Superior temporal gyrus (tissue), 1 donor: ENCODE measurements around the gene PIK3CD.
"Not testable (repeated sequence)": the region's sequence is repeated elsewhere in the genome, so short reads cannot be mapped to it uniquely, and the experiment has no call there.

Experiments
- DNase-seq: peaks from one replicate; pipeline ENCODE4 v3.0.0-alpha.2; 2016; ENCODE audit errors: extremely low spot score

The PIK3CD gene

DNA sequence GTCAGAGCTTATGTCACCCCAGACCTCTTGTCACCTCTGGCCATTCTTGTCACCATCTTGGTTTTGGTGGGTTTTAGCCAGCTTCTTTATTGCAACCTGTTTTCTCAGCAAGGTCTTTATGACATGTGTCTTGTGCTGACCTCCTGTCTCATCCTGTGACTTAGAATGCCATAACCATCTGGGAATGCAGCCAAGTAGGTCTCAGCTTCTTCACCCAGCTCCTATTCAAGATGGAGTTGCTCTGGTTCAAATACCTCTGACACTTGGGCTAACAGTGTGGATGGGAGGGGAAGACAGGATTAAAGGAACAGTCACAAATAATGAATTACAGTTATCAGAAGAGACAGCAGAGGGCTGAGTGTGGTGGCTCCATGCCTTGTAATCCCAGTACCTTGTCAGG, 30.5 kb upstream of the PIK3CD start:
- DNase-seq, result no peak

DNA sequence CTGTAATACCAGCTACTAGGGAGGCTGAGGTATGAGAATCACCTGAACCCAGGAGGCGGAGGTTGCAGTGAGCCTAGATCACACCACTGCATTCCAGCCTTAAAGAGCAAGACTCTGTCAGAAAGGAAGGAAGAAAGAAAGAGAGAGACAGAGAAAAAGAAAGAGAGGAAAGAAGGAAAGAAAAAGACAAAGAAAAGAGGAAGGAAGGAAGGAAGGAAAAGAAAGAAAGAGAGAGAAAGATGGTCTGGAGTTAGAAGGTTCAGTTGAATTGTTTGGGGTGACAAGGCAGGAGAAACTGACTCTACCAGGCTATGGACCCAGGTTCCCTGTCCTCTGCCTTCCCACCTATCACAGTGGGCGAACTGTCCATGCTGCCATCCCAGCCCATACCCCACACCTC, 27.4 kb upstream of the PIK3CD start:
- no peak for DNase-seq

DNA sequence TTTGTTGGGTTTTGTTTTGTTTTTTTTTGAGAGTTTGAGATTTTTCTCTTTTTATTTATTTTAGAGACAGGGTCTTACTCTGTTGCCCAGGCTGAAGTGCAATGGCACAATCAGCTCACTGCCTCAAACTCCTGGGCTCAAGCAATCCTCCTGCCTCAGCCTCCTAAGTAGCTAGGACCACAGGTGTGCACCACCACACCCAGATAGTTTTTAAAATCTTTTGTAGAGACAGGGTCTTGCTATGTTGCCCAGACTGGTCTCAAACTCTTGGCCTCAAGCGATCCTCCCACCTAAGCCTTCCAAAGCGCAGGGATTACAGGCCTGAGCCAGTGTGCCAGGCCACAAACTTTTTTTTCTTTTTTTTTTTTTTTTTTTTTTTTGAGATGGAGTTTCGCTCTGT, 26.5 kb upstream of the PIK3CD start:
- not testable (repeated sequence) for DNase-seq

DNA sequence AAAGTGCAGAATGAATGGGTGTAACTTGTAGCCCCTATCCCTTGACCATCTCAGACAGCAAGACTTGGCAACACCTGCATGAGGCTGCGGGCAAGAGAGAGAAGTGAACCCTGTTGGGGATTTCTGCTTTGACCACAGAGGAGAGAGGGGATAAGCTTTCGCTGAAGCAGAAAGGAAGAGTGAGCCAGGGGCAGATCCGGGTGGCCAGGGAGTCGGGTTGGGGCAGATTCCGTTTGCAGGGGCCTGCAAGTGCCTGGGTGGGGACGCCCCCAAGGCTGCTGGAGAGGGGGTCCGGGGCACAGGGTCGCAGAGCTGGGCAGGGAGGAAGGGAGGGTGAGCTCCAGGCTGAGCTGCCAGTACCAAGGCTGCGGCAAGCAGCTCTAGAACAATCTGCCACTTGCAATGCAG, 25.3 kb upstream of the PIK3CD start:
- no peak for DNase-seq

DNA sequence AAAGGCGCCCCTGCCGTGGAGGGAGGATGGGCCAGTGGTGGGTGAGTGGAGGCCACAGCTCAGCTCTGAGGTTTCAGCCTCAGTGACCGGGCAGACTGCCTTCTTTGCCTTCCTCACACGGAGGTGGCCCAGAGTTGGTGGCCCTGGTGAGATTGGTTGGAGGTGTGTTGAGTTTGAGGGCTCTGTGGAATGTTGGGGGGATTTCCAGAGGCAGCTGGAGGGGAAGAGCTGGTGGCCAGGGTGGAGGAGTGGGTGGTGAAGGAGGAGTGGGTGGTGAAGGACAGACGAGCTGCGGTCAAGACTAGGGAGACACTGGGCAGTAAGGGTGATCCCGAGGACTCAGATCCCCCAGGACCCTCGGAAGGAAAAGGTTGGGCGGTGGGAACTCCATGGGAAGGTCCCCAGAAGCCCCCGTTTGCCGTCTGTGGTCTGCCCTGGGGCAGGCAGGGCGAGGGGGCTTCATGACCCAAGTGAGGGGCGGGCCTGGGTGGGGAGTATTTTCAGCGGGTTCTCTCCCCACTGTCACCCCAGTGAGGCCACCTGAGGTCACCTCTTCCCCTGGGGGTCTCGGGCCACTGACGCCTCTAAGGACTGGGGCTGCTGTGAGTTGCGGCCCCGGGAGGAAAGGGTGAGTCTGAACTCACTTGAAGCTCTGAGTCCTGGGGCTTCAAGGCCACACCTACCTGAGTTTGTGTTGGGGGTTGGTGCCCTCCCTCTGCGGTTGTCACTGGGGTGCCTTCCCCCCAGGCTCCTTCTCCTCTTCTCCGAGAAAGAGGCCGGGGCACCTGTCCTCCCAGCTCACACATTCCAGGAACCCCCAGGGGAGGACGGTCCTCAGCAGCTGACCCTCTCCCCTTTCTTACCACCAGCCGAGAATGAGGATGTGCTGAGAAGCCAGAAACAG, 22.7 kb upstream of the PIK3CD start:
- no peak for DNase-seq

DNA sequence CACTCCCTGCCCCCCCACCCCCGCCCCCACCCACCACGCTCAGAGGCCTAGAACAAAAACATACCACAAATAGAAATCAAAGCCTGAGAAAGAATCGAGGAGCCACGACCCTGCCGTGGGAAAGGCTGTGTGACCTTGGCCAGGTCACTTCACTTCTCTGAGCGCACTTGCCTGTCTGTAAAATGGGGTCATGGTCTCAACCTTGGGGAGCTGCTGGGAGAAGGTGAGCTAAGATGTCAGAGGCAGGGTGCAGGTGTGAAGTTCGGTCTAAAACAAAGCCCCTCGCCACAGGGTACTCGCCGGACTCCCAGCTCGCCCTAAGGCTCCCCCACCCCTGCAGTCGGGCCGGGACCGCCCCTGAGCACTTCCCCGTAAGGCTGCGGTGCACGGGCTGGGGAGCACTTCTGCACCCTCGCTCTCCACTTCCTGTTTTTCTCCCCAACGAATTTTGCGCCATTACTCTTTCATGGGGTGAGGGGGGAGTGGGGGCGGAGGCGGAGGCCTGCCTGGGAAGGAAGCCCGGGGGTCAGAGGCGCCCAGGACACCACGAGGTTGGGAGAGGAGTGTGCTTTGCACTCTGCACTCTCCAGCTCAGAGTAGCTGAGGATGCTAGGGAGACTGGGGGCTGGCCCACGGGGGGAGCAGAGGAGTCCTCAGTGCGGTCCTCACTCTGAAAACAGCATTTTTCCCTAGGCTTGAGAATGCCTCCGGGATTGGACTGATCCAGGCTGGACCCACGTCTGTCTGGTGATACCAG, 21.9 kb upstream of the PIK3CD start:
- DNase-seq, result no peak

DNA sequence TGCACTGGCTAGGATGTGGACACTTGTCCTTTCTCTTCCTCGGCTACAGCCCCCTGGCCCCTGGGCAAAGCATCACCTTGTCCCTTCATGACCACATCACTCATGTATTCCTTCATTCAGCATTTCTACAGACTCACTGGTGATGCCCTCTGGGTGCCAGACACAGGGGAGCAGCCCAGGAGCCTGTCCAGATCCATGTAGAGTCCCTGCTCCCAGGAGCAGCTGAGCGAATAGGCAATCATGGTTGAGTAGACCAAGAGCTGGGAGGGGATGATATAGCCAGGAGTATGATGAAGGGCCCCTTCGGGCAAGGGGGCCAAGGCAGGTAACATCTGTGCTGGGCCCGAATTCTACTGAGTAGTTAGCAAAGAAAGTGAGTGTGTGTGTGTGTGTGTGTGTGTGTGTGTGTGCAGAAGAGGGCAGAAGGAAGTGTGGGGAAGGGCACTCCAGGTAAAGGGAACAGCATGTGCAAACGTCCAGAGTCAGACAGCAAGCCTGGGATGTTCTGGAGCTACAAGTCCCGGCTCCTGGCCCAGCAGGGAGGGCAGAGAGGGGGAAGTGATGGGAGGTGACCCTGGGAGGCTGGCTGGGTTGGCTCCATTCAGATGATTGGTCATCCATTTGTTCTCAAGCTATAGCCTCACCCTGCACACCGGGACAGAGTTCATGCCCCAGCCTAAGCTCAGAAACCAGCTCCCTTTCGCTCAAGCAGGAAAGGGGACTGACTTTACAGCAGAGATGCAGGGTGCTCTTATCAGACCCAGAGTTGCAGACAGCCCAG, 21.0 kb upstream of the PIK3CD start:
- no peak for DNase-seq

DNA sequence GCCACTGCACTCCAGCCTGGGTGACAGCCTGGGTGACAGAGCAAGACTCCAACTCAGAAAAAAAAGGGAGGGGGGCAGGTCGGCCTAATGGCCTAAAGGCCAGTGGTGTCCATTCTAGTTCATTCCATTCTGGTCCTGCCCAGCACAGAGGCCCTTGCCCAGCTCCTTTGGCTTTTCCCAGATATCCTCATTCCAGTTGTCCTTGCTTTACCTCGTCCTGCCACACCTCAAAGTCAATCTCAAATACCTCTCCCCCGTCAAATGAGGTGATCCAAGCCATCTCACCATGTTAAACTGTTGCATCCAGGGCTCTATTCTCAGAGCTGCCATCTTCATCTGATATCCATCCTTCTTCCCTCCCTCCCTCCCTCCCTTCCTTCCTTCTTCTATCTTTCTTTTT, 19.9 kb upstream of the PIK3CD start:
- no peak for DNase-seq

DNA sequence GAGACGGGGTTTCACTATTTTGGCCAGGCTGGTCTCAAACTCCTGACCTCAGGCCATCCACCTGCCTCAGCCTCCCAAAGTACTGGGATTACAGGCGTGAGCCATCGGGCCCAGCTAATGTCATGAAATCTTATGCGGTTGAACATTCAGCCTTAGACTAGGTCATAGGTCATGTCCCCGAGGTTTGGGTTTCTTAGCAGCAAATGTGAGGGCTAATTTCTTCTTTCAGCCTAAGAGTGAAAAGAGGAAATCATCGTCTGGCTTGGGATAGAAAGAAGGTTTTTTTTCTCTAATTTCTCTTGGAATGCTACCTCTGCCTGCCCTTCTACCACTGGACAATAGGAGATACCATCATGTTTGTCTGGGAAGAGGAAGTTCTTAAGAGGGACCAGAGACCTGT, 18.0 kb upstream of the PIK3CD start:
- DNase-seq, result no peak

DNA sequence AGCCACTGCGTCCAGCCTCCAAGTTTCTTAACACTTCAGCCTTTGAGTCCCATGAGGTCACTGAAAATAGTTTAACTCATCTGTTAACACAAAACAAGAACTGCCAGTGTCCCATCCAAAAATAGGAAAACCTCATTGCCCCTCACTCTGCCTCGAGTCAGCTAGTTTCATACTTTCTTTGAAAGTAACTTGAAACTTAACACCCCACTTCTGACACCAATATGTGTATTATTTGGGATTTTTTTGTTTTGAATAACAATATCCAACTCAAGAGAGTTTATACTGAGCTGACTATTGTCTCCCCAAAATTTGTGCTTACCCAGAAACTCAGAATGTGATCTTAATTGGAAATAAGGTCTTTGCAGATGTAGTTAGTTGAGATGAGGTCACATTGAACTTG, 16.9 kb upstream of the PIK3CD start:
- no peak for DNase-seq

DNA sequence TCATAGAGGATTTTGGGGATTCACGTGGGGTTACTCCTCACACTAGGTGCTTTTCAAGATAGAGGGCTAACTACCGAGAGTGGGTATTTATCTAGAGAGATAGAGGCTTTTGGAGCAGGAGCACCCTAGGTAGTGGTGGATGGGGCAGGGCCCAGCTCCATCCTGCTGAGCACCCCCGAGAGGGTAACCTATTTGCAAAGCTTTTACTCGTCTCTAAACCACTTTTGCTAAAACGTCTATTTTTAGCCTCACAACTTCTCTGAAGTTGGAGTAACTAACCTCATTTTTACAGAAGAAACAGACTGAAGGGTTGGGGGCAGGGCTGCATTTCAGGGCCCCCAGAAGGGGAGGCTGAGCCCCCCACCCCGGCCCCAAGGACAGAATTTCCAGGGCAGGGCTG, 12.3 kb upstream of the PIK3CD start:
- DNase-seq, result no peak

DNA sequence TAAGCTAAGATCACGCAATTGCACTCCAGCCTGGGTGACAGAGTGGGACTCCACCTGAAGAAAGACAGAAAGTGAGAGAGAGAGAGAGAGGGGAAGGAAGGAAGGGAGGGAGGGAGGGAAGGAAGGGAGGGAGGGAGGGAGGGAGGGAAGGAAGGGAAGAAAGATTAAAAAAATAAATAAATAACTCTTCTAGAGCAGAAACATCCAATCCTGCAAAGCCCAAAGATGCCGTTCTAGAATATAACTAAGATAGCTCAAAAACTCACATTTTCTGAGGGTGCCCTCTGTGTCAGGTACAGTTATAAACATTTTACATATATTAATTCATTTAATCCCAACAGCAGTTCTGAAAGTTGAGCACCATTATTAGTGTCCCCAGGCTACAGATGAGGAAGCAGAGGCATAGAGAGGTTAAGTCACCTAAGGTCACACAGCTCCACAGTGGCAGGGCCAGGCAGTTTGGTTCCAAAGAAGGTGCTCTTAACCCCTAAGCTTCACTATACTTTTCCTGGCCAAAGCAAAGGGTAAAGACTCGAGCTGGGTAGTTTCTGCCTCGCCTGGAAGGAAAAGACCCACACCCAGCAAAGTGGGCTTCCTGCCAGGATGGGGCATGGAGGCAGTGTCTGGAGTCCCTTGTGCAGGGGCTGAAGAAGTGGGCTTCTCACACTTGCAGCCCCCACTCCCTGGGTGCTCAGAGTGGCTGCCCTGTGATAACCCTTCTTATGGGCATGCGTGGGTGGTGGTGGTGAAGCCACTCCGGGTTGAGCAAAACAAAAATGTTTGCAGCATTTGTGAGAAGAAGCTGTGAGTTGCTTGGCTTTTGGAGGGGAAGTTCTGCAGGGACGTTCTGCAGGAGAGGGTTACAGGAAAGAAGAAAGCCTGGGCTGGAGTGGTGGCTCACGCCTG, 7.9 kb upstream of the PIK3CD start:
- DNase-seq, result no peak

DNA sequence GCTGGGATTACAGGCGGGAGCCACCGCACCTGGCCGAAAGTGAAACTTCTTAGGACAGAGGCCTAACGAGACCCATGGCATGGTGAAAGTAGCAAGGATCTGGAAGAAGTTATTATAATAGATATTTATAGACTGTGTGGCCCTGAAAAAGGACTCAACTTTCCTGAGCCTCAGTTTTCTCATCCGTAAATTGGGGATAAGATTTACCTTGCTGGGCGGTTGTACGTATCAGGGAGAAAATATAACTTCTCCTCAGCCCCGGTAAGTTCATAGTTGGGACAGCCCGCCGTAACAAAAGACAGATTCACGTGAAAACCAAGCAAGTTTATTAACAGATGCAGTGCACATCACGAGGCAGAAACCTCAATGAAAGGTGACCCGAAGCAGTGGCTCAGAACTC, 5.5 kb upstream of the PIK3CD start:
- DNase-seq, result no peak

DNA sequence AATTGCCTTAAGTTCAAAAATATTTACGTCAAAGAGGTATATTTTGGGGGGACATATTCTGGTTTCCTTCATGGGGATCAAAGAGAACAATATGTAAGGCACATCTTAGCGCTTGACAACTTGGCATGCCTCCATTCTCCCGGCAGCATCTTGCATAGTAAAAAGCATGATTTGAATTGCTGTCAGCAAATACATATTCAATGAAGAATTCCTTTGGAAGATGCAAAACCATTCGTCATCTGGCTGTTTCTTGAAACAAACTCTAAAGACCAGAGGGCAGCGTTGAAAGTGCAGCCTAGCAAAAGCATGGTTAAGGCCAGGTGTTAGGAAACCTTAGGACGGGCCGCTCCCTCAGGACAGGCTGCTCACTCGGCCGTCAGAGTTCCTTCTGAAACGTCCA, 3.4 kb upstream of the PIK3CD start:
- no peak for DNase-seq

DNA sequence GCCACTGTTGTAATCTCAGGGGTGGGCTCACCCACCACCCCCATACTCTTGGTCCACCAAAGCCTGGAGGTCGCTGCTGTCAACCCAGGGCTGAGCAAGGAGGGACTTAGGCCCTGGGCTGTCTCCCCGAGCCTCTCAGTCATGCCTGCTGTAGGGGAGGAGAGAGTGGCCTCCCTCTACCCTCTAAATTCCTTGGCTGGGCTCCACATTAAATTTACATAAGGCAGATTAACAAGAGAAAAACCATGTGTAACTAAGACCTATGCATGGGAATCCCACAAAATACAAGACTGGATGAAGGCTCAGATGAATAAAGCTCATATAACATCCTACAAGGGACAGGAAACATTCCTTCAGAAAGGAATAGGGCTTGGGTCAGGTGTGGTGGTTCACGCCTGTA, 1.8 kb upstream of the PIK3CD start:
- no peak for DNase-seq

DNA sequence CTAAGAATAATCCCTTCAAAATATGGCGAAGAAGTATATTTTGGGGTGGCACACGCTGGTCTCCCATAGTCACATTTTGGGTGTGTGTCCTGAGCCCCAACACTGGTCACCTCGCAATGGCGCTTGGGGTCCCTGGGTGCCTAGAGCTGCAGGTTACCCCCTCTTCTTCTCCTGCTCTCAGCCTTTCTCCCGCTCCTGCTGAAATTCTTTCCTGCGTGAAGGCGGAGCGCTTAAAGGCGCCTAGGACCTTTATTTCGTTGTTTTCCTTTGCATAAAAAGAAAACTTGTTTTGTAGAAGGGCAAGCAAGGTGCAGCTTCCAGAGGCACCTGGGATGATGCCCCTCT, 339 bp upstream of the PIK3CD start:
- no peak for DNase-seq

DNA sequence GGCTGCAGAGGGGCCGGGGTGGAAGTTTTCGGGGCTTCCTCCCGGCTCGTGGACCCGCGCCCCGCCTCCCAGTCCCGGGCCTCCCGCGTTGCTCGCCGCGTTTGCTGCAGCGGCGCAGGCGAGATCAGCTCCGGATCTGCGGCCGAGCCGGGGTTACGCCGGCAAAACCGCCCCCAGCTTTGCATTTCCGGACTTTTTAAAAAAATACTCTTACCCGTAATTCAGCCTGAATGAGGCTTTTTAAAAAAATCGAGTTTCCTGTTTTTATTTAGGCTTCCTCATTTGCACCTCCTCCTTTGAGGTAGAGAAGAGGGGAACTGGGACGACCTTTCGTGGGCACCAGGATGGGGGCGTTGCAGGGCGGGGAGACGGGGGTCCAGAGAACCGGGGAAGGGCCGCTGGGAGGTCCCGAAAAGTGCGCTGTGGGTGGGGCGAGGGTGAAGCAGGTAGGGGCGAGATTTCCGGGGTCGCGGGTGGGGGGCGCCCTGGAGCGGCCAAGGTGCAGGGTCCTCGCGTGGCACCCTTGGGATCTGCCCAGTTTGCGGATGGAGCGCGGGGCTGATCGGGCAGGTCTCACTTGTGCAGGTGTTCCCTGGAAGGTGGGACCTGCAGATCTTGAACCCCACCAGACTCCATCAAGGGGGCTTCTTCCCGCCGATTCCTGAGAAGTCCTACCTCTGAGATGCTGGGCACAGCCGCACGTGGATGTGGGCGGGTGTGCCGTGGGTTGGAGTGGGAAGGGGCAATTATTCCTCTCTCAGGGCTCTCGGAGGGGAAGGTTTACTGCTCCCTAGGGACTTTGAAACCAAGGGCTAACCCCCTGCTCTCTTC, 1.1 kb downstream of the PIK3CD start:
- no peak for DNase-seq

DNA sequence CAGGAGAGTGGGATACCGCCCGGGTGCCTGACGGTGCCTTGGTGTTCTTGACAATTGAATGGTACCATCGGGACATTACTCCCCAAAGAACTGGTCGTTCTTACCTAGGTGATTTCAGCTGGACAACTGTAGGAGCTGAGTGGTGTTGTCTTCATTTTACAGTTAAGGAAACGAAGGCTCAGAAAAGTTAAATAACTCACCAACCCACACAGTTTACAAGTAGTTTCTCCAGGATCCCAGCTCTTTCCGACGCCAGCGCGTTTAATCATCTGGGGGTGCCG, 1.6 kb downstream of the PIK3CD start:
- no peak for DNase-seq

DNA sequence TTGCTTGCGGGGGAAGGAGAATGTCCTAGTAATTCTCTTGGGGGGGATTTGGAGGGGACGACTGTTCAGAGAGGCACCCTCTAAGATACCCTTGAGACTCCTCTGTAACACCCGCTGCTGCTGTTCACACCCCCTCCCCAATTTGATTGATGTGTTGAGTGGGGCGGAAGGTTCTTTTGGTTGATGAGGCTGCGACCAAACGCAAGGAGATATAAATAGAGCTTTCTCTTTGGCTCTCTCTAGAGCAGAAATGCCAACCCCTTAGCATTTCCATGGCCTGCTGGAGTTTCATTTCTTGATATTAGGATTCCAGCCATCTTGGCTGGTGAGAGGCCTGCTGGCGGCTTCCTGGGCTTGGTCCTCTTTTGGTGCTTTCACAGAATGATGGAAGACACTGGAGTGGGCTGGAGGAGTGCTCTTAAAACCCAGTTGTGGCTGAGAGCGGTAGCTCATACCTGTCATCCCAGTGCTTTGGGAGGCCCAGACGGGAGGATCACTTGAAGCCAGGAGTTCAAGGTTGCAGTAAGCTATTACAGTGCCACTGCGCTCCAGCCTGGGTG, 2.0 kb downstream of the PIK3CD start:
- peak; percentile 8 for DNase-seq

DNA sequence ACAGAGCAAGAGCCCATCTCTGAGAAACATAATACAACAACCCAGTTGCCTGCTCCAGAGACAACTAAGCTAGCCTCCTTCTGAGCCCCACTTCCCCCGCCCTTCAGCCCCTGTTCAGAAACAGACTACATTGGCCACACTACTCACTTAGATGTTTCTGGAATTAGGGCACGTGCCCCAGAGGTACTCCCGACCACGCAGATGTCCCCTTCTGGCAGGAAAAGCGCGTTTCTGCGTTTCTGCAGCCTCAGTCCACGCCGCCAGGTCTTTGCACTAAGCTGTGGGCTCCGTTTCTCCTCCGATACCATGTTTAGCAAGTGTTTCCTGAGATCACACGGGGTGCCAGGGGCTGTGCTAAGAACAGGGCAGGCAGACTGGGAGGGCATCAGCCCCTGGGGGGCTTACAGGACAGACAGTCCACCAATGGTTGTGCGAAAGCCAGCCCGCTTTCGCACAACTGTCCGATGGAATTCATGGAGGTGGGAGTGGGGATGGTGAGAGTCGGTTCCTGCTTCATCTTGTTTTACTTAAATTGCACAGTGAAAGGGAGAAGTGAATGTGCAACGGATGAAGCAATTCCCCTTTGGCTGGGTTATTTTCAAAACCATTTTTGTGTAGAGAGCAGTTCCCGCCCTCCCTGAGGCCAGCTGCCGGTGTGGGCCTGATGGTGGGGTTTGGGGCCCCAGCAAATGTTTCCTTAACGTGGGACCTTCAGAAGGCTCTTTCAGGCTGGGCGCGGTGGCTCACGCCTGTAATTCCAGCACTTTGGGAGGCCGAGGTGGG, 2.7 kb downstream of the PIK3CD start:
- peak; percentile 8 for DNase-seq
